ENCODE data around the gene RAB29.

Gene RAB29

DNA sequence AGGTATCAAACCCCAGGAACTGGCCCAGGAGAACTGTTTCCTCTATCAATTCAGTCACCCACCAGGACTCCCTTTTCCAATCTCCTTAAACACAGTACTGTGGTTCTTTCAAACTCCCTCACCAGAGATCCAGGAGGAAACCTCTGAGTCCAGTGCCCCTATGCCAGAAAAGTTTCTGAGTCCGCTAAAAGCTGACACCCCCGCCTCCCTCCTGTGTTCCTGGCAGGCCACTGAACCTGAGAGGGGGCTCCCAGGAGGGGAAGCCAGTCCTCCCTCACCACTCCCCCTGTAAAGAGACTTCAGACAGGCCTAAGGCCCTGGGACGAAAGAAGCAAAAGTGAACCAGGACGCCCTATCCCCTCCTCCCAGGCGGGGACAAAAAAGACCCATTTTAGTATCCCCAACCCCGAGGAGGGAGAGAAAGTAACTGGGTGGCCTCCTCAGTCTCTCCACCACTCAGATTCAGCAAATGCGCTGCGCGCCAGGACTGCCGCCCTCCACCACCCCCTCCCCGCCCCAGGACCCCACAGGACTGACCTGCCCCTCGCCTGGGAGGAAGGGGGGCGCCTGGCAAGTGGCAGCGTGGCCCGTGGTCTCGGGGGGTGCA lies 37.1 kb upstream of the RAB29 start:
- Histone ChIP-seq H3K4me1 (ENCODE audit: control insufficient read depth in 2 of 2, insufficient read depth in 1 of 2, low read depth in 1 of 2, low read length in 2 of 2) (peaks cover 8 to 18% of the 10 kb centered on the region in 2 donors), H3K9ac (ENCODE audit: low read depth, low read length, poor library complexity) (peak overlapping the region; percentile 87), H3K79me1 (ENCODE audit: low read depth, low read length) (peaks cover 4% of the 10 kb centered on the region), H3K4me3 (ENCODE audit: low read length in 2 of 2) (peak overlapping the region; percentile 88 to 93), H3K27ac (replicated peaks; ENCODE audit: low read length) (no peak overlapping the region), H4K91ac (ENCODE audit: low read depth, low read length, poor library complexity) (no peak overlapping the region), H3K36me3 (replicated peaks in 1 of 2; ENCODE audit: control insufficient read depth in 2 of 2, insufficient read depth in 2 of 2, low read length in 2 of 2) (peaks cover 8 to 27% of the 10 kb centered on the region in 2 donors), H3K4ac (ENCODE audit: low read length) (no peak overlapping the region), H2BK12ac (ENCODE audit: low read length) (no peak overlapping the region), H2AFZ (ENCODE audit: low read length) (peak overlapping the region; percentile 99), H2BK120ac (ENCODE audit: low read depth, low read length) (no peak overlapping the region), H2BK5ac (ENCODE audit: low read length) (no peak overlapping the region), H3K14ac (ENCODE audit: low read length) (peak overlapping the region; percentile 85), H4K8ac (ENCODE audit: low read depth, low read length) (no peak overlapping the region), H2AK5ac (ENCODE audit: low read depth, low read length) (no peak overlapping the region), H3K4me2 (ENCODE audit: insufficient read depth, low read length, poor library complexity, severe bottlenecking) (peak overlapping the region; percentile 92), H2BK15ac (ENCODE audit: low read length) (no peak overlapping the region), H3K9me3 (replicated peaks in 1 of 2; ENCODE audit: control insufficient read depth in 2 of 2, insufficient read depth in 1 of 2, low read depth in 1 of 2, low read length in 2 of 2) (no peaks in the 10 kb centered on the region), H3K23ac (ENCODE audit: low read depth, low read length, poor library complexity) (peak overlapping the region; percentile 95), H3K27me3 (ENCODE audit: control insufficient read depth in 3 of 3, insufficient read depth in 3 of 3, low read depth in 1 of 3, low read length in 3 of 3) (no peaks in the 10 kb centered on the region), H3K18ac (ENCODE audit: low read length) (peak overlapping the region; percentile 96)
- DNase-seq (ENCODE audit: low spot score), result peak; percentile 48
- no CpG with 5 or more reads among the region's 16 CpGs for WGBS, 2 donors (ENCODE audit: extremely low coverage in 2 of 2, insufficient read length in 2 of 2, insufficient replicate concordance in 1 of 2)

DNA sequence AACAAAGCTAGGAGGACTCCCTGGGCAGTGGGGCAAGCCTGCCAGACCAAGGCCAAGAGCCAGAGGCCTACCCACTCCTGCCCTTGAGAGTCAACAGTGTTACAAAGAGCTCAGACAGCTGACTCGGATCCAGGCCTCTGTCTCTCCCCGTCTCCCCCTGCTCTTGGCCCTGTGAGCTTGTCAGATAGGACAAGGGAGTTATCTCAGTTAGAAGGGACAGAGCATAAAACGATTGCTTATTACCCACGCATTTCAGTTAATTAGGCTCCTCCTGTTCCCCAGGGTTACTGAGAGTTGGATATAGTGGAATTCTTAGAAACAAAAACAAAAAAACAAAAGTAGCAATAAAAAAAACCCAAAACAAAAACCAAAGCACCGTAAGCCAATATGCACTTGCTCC lies 36.4 kb upstream of the RAB29 start:
- no peak overlapping the region for H3K23ac ChIP-seq (ENCODE audit: low read depth, low read length, poor library complexity)
- H3K27ac ChIP-seq (replicated peaks; ENCODE audit: low read length), result no peak overlapping the region
- H2BK5ac ChIP-seq (ENCODE audit: low read length), result no peak overlapping the region
- no peak overlapping the region for H2BK120ac ChIP-seq (ENCODE audit: low read depth, low read length)
- no peak overlapping the region for H3K4ac ChIP-seq (ENCODE audit: low read length)
- H3K18ac ChIP-seq (ENCODE audit: low read length), result no peak overlapping the region
- no peak overlapping the region for H4K8ac ChIP-seq (ENCODE audit: low read depth, low read length)
- H3K27me3 ChIP-seq (ENCODE audit: control insufficient read depth in 3 of 3, insufficient read depth in 3 of 3, low read depth in 1 of 3, low read length in 3 of 3), result no peaks in the 10 kb centered on the region
- no CpG with 5 or more reads among the region's 5 CpGs for WGBS, 2 donors (ENCODE audit: extremely low coverage in 2 of 2, insufficient read length in 2 of 2, insufficient replicate concordance in 1 of 2)
- H3K4me2 ChIP-seq (ENCODE audit: insufficient read depth, low read length, poor library complexity, severe bottlenecking), result no peak overlapping the region
- H2BK12ac ChIP-seq (ENCODE audit: low read length), result no peak overlapping the region
- H2BK15ac ChIP-seq (ENCODE audit: low read length), result no peak overlapping the region
- H3K9me3 ChIP-seq (replicated peaks in 1 of 2; ENCODE audit: control insufficient read depth in 2 of 2, insufficient read depth in 1 of 2, low read depth in 1 of 2, low read length in 2 of 2), result no peaks in the 10 kb centered on the region
- DNase-seq (ENCODE audit: low spot score), result no peak
- no peak overlapping the region for H3K14ac ChIP-seq (ENCODE audit: low read length)
- peak overlapping the region; percentile 99 for H2AFZ ChIP-seq (ENCODE audit: low read length)
- H3K9ac ChIP-seq (ENCODE audit: low read depth, low read length, poor library complexity), result no peak overlapping the region
- H3K79me1 ChIP-seq (ENCODE audit: low read depth, low read length), result peaks cover 4% of the 10 kb centered on the region
- no peak overlapping the region for H4K91ac ChIP-seq (ENCODE audit: low read depth, low read length, poor library complexity)
- peaks cover 7 to 14% of the 10 kb centered on the region in 2 donors for H3K4me1 ChIP-seq (ENCODE audit: control insufficient read depth in 2 of 2, insufficient read depth in 1 of 2, low read depth in 1 of 2, low read length in 2 of 2)
- no peak overlapping the region for H2AK5ac ChIP-seq (ENCODE audit: low read depth, low read length)
- peaks cover 8 to 32% of the 10 kb centered on the region in 2 donors for H3K36me3 ChIP-seq (replicated peaks in 1 of 2; ENCODE audit: control insufficient read depth in 2 of 2, insufficient read depth in 2 of 2, low read length in 2 of 2)
- H3K4me3 ChIP-seq (ENCODE audit: low read length in 2 of 2), result peak overlapping the region in 1 of 2 donors; percentile 88

GRCh38 chr1:205810448-205811157 lies 35.3 kb upstream of the RAB29 start:
- no peak overlapping the region for H3K4ac ChIP-seq (ENCODE audit: low read length)
- no peak overlapping the region for H2AFZ ChIP-seq (ENCODE audit: low read length)
- H3K79me1 ChIP-seq (ENCODE audit: low read depth, low read length), result peaks cover 4% of the 10 kb centered on the region
- H3K23ac ChIP-seq (ENCODE audit: low read depth, low read length, poor library complexity), result no peak overlapping the region
- no peak overlapping the region for H2BK5ac ChIP-seq (ENCODE audit: low read length)
- H3K36me3 ChIP-seq (replicated peaks in 1 of 2; ENCODE audit: control insufficient read depth in 2 of 2, insufficient read depth in 2 of 2, low read length in 2 of 2), result peaks cover 8 to 36% of the 10 kb centered on the region in 2 donors
- no peak overlapping the region for H2BK15ac ChIP-seq (ENCODE audit: low read length)
- peaks cover 7 to 14% of the 10 kb centered on the region in 2 donors for H3K4me1 ChIP-seq (ENCODE audit: control insufficient read depth in 2 of 2, insufficient read depth in 1 of 2, low read depth in 1 of 2, low read length in 2 of 2)
- H3K18ac ChIP-seq (ENCODE audit: low read length), result no peak overlapping the region
- peak overlapping the region; percentile 16 for H2AK5ac ChIP-seq (ENCODE audit: low read depth, low read length)
- no peaks in the 10 kb centered on the region for H3K27me3 ChIP-seq (ENCODE audit: control insufficient read depth in 3 of 3, insufficient read depth in 3 of 3, low read depth in 1 of 3, low read length in 3 of 3)
- H3K4me3 ChIP-seq (ENCODE audit: low read length in 2 of 2), result no peak overlapping the region
- no peak overlapping the region for H2BK120ac ChIP-seq (ENCODE audit: low read depth, low read length)
- no peak overlapping the region for H3K14ac ChIP-seq (ENCODE audit: low read length)
- no peak for DNase-seq (ENCODE audit: low spot score)
- H3K4me2 ChIP-seq (ENCODE audit: insufficient read depth, low read length, poor library complexity, severe bottlenecking), result no peak overlapping the region
- no peaks in the 10 kb centered on the region for H3K9me3 ChIP-seq (replicated peaks in 1 of 2; ENCODE audit: control insufficient read depth in 2 of 2, insufficient read depth in 1 of 2, low read depth in 1 of 2, low read length in 2 of 2)
- H4K91ac ChIP-seq (ENCODE audit: low read depth, low read length, poor library complexity), result no peak overlapping the region
- no peak overlapping the region for H3K27ac ChIP-seq (replicated peaks; ENCODE audit: low read length)
- no CpG with 5 or more reads among the region's 12 CpGs for WGBS, 2 donors (ENCODE audit: extremely low coverage in 2 of 2, insufficient read length in 2 of 2, insufficient replicate concordance in 1 of 2)
- H3K9ac ChIP-seq (ENCODE audit: low read depth, low read length, poor library complexity), result no peak overlapping the region
- H2BK12ac ChIP-seq (ENCODE audit: low read length), result no peak overlapping the region
- H4K8ac ChIP-seq (ENCODE audit: low read depth, low read length), result no peak overlapping the region

DNA sequence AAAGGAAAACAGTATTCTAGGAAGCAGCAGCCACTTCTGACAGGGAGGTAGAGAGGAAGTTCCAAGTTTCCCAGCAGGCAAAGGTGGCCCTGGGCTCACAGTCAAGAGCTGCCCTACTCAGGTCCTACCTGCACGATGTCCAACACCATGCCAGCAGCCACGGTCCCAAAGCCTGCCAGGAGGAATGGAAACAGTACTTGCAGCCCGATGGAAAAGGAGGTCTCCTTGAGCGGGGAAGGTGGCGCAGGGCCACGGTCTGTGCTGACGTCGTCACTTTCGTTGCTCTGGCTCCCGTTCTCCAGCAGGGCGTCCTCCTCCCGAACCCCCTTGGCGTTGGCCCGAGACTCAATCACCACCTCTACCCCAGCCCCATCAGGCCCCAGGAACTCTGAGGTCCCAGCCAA lies 34.7 kb upstream of the RAB29 start:
- no peak overlapping the region for H4K91ac ChIP-seq (ENCODE audit: low read depth, low read length, poor library complexity)
- no peak overlapping the region for H3K4ac ChIP-seq (ENCODE audit: low read length)
- peak overlapping the region; percentile 16 for H2AK5ac ChIP-seq (ENCODE audit: low read depth, low read length)
- H3K14ac ChIP-seq (ENCODE audit: low read length), result no peak overlapping the region
- WGBS, 2 donors (ENCODE audit: extremely low coverage in 2 of 2, insufficient read length in 2 of 2, insufficient replicate concordance in 1 of 2), result no CpG with 5 or more reads among the region's 14 CpGs
- peaks cover 4% of the 10 kb centered on the region for H3K79me1 ChIP-seq (ENCODE audit: low read depth, low read length)
- H3K27ac ChIP-seq (replicated peaks; ENCODE audit: low read length), result no peak overlapping the region
- H3K4me2 ChIP-seq (ENCODE audit: insufficient read depth, low read length, poor library complexity, severe bottlenecking), result no peak overlapping the region
- H3K36me3 ChIP-seq (replicated peaks in 1 of 2; ENCODE audit: control insufficient read depth in 2 of 2, insufficient read depth in 2 of 2, low read length in 2 of 2), result peaks cover 8 to 41% of the 10 kb centered on the region in 2 donors
- H3K18ac ChIP-seq (ENCODE audit: low read length), result no peak overlapping the region
- no peak for DNase-seq (ENCODE audit: low spot score)
- no peaks in the 10 kb centered on the region for H3K9me3 ChIP-seq (replicated peaks in 1 of 2; ENCODE audit: control insufficient read depth in 2 of 2, insufficient read depth in 1 of 2, low read depth in 1 of 2, low read length in 2 of 2)
- no peak overlapping the region for H2BK5ac ChIP-seq (ENCODE audit: low read length)
- no peak overlapping the region for H2BK120ac ChIP-seq (ENCODE audit: low read depth, low read length)
- H4K8ac ChIP-seq (ENCODE audit: low read depth, low read length), result no peak overlapping the region
- H3K4me3 ChIP-seq (ENCODE audit: low read length in 2 of 2), result peak overlapping the region in 1 of 2 donors; percentile 32
- H3K27me3 ChIP-seq (ENCODE audit: control insufficient read depth in 3 of 3, insufficient read depth in 3 of 3, low read depth in 1 of 3, low read length in 3 of 3), result no peaks in the 10 kb centered on the region
- no peak overlapping the region for H2AFZ ChIP-seq (ENCODE audit: low read length)
- H2BK12ac ChIP-seq (ENCODE audit: low read length), result no peak overlapping the region
- H3K23ac ChIP-seq (ENCODE audit: low read depth, low read length, poor library complexity), result peak overlapping the region; percentile 10
- H3K4me1 ChIP-seq (ENCODE audit: control insufficient read depth in 2 of 2, insufficient read depth in 1 of 2, low read depth in 1 of 2, low read length in 2 of 2), result peaks cover 7 to 14% of the 10 kb centered on the region in 2 donors
- H2BK15ac ChIP-seq (ENCODE audit: low read length), result no peak overlapping the region
- H3K9ac ChIP-seq (ENCODE audit: low read depth, low read length, poor library complexity), result peak overlapping the region; percentile 9
